Measurements from ENCODE around the gene TEX26.
"Not testable (repeated sequence)": the region's sequence is repeated elsewhere in the genome, so short reads cannot be mapped to it uniquely, and the experiment has no call there.

The TEX26 gene

GRCh38 chr13:30918662-30919405, 13.6 kb upstream of the TEX26 start:
- no peak overlapping the region for H3K4me3 ChIP-seq (replicated peaks; ENCODE audit: low read depth, low read length)
- no peak for TF ChIP-seq CTCF (IDR thresholded peaks at IDR 0.05; ENCODE audit: low read length, missing control alignments)

GRCh38 chr13:30920162-30920909, 12.1 kb upstream of the TEX26 start:
- H3K4me3 ChIP-seq (replicated peaks; ENCODE audit: low read depth, low read length): no peak overlapping the region
- TF ChIP-seq CTCF (IDR thresholded peaks at IDR 0.05; ENCODE audit: low read length, missing control alignments): no peak
- no peak for DNase-seq (ENCODE audit: low read depth)

More at GRCh38 chr13:30918662-30919405, 13.6 kb upstream of the TEX26 start:
- DNase-seq (ENCODE audit: low read depth): no peak

GRCh38 chr13:30923418-30923817, 9.0 kb upstream of the TEX26 start:
- no peak for TF ChIP-seq CTCF (IDR thresholded peaks at IDR 0.05; ENCODE audit: low read length, missing control alignments)
- H3K4me3 ChIP-seq (replicated peaks; ENCODE audit: low read depth, low read length): no peak overlapping the region
- no peak for DNase-seq (ENCODE audit: low read depth)

GRCh38 chr13:30924721-30925120, 7.7 kb upstream of the TEX26 start:
- no peak for DNase-seq (ENCODE audit: low read depth)
- H3K4me3 ChIP-seq (replicated peaks; ENCODE audit: low read depth, low read length): no peak overlapping the region
- no peak for TF ChIP-seq CTCF (IDR thresholded peaks at IDR 0.05; ENCODE audit: low read length, missing control alignments)

DNA sequence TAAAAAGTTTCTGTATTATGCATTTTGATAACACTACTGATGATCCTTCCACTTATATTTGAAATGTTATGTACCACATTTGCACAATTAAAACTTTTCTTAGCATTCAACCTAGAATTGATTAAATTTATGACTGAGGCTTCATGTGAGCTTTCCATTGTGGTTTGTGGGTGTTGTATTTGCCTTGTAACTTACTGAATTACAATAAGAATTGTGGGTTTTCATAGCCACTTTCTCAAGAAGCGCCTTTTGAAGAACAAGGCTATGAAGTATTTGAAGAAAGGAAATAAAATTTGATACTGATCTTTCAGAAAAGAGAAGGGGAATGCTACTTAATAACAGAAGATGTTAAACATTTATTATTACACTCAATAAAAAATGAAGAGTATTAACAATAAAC, 7.0 kb upstream of the TEX26 start:
- no peak for TF ChIP-seq CTCF (IDR thresholded peaks at IDR 0.05; ENCODE audit: low read length, missing control alignments)
- no peak for DNase-seq (ENCODE audit: low read depth)
- H3K4me3 ChIP-seq (replicated peaks; ENCODE audit: low read depth, low read length): no peak overlapping the region

GRCh38 chr13:30926781-30927180, 5.7 kb upstream of the TEX26 start:
- no peak overlapping the region for H3K4me3 ChIP-seq (replicated peaks; ENCODE audit: low read depth, low read length)
- DNase-seq (ENCODE audit: low read depth): no peak
- TF ChIP-seq CTCF (IDR thresholded peaks at IDR 0.05; ENCODE audit: low read length, missing control alignments): no peak

DNA sequence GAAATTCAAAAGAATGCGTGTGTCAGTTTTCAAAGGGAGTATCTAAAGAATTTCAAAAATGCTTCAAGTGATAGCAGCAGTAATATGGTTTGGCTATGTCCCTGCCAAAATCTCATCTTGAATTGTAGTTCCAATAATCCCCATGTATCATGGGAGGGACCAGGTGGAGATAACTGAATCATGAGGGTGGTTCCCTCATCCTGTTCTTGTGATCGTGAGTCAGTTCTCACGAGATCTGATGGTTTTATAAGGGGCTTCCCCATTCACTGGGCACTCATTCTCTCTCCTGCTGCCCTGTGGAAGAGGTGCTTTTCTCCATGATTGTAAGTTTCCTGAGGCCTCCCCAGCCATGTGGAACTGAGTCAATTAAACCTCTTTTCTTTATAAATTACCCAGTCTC, 5.3 kb upstream of the TEX26 start:
- DNase-seq (ENCODE audit: low read depth): peak; percentile 64
- not testable (repeated sequence) for H3K4me3 ChIP-seq (replicated peaks; ENCODE audit: low read depth, low read length)
